Fibroblast of mammary gland (primary cell): ENCODE data around the gene ST13.
"Not testable (repeated sequence)": the region's sequence is repeated elsewhere in the genome, so short reads cannot be mapped to it uniquely, and the experiment has no call there.

Experiments used
- DNase-seq: peaks from one replicate; pipeline ENCODE4 v3.0.0-alpha.2; 2010; ENCODE audit warnings: low read depth
- H3K4me3 ChIP-seq: 2 replicates; pipeline ENCODE4 v1.5.1; 2011; ENCODE audit warnings: low read depth, mild to moderate bottlenecking, low read length, moderate library complexity; ENCODE audit not compliant: control insufficient read depth
- TF ChIP-seq, protein P1 (sequence below): conservative IDR thresholded peaks from 2 replicates; pipeline ENCODE4 v1.5.1; 2011; ENCODE audit warnings: low read depth, low read length, inconsistent platforms; ENCODE audit not compliant: control insufficient read depth, insufficient read depth

Gene ST13

DNA sequence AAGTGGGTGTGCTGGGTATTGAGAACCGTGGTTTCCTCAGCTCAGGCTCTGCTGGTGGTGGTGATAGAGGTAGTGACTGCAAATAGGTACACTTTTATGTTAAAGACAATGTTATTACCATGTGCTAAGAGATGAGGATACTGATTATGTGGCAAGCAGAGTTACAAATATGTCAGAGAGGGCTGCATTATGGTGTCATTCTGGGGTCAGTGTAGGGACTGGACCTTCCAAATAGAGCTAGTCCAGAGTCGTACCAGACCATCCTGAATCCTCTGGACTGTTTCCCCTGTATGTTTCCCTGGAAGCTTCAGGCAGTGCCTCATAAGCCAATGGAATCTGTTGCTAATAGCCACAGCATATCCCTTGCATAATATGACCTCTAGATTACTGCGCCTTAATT lies 5.6 kb upstream of the ST13 start, which contains the start of gene DNAJB7:
Gene DNAJB7, minus strand, starts transcription at position 101 of the 400 bp plus-strand sequence. CDS start 119 bp downstream, outside the sequence.
- no peak within 1 kb of the TSS for H3K4me3 ChIP-seq
- TF ChIP-seq, protein P1, sequence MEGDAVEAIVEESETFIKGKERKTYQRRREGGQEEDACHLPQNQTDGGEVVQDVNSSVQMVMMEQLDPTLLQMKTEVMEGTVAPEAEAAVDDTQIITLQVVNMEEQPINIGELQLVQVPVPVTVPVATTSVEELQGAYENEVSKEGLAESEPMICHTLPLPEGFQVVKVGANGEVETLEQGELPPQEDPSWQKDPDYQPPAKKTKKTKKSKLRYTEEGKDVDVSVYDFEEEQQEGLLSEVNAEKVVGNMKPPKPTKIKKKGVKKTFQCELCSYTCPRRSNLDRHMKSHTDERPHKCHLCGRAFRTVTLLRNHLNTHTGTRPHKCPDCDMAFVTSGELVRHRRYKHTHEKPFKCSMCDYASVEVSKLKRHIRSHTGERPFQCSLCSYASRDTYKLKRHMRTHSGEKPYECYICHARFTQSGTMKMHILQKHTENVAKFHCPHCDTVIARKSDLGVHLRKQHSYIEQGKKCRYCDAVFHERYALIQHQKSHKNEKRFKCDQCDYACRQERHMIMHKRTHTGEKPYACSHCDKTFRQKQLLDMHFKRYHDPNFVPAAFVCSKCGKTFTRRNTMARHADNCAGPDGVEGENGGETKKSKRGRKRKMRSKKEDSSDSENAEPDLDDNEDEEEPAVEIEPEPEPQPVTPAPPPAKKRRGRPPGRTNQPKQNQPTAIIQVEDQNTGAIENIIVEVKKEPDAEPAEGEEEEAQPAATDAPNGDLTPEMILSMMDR = no peak
- no peak for DNase-seq

DNA sequence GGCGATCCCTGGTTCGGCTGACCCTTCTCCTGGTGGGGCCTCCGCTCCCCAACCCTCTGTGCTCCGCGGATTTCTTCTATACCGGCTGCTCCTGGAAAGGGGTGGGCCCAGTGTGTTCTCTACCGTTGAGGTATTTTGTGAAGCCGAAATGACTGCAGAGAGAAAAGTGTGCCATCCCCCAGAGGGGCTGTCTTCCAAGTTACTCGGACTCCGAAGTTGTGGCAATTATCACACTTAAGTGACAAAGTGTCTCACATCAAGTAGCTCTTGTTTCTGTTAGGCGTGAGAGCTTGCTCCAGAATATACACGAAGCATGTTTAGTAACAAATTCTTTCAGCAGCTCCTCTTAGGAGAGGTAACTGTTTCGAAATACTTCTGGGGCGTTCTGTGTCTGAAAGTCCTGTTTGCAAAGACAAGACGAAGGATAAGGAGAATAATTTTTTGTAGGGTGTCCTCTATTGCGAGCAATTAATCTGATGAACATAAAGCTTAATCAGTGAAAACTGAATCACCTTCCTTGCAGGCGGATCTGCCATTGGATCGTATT lies 943 bp upstream of the ST13 start:
- peak overlapping the region; percentile 99 for H3K4me3 ChIP-seq
- TF ChIP-seq, protein P1 = no peak
- DNase-seq = no peak

DNA sequence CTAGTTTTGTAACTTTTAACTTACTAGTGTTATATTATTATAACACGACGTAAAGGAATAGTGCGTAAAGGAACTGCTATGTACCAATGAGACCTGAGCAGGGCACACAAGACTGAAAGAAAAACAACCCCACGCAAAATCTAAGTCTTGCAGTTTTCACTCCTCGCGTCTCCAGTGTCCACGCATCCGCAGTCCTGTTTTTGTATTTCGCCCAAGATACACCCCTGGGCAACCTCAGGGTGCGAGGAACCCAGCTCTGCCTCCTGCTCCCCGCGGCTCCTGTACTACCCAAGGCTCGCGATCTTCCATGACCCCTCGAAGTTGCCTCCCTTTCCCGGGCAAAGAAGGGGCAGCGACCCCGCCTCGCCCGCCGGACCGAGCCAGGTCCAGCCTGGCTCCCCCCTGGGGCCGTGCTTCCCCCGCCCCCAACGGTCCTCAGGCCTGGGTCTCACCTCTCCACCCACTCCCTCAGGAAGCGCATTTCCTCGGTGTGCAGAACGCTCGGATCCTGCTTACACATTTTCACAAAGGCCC lies 393 bp downstream of the ST13 start:
- TF ChIP-seq, protein P1 = no peak
- H3K4me3 ChIP-seq = peak overlapping the region; percentile 99
- peak; percentile 24 for DNase-seq

DNA sequence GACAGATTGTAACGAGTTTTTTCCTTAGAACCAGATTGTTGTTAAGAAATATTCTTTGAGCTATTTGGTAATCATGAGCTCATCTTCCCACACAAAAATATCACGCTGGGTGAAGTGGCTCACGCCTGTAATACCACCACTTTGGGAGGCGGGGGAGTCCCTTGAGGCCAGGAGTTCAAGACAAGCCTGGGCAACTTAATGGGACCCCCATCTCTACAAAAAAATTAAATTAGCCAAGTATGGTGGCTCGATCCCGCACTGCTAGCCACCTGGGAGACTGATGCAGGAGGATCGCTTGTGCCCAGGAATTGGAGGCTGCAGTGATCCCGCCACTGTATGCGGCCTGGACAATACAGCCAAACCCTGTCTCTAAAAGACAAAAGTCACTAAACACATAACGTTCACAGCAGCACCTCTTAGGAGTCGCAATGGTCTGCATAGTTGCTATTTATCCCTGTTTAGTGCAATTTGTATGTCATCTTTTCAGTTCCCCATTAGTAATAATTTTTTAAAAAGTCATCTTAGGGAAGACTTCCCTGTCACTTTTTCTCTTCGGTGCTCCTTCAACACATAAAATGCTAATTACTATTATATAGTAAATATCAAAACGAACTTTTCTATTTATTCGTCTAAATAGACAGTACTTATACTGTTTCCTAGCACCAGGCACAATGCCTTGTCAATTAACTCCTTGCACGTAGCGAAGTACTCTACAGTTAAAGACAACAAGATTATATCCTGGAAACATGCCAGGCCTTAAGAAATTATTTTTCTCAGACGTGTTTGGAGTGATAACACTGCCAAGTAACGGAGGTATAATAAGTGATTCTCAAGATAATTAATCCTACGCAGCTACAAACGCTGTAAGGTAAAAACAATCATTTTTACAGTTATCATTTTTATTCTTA lies 1.1 kb downstream of the ST13 start:
- peak overlapping the region; percentile 99 for H3K4me3 ChIP-seq
- DNase-seq = peak; percentile 63
- TF ChIP-seq, protein P1 = no peak

DNA sequence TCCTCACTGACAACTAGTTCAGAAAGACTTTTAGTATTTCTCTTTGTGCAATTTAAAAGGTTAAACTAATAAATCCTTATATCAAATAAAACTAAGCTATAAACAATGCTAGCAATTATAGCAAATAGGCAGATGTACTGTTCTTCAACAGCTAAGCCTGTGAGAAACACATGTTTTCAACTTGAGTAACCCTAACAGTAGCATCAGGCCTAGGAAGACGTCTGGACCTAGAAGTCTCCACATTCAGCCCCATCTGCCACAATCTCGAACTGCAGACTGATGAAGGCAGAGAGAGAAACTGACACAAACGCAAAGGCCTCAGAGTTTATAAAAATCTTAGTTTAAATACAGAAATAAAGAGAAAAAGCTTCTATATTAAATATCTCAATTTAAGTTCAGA lies 2.5 kb downstream of the ST13 start:
- peak overlapping the region; percentile 20 for H3K4me3 ChIP-seq
- DNase-seq = peak; percentile 40
- TF ChIP-seq, protein P1 = no peak

DNA sequence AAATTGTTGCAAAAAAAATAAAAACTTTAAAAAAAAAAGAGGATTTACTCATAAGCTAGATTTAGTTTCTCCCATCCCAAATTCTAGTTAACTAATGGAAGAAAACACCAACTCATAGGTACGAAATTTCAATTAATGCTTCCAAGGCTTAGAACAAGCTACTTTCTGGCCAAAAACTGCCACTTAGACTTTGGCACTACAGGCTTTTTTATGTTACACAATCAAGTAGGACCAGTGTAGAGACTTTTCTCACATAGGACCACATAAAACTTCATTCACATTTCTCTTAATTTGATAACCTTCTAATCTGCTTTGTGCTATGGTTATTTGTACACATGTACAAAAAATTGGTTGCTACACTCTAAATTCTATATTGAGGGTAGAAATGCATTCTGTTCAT lies 3.1 kb downstream of the ST13 start:
- H3K4me3 ChIP-seq = no peak overlapping the region
- TF ChIP-seq, protein P1 = no peak
- DNase-seq = no peak

DNA sequence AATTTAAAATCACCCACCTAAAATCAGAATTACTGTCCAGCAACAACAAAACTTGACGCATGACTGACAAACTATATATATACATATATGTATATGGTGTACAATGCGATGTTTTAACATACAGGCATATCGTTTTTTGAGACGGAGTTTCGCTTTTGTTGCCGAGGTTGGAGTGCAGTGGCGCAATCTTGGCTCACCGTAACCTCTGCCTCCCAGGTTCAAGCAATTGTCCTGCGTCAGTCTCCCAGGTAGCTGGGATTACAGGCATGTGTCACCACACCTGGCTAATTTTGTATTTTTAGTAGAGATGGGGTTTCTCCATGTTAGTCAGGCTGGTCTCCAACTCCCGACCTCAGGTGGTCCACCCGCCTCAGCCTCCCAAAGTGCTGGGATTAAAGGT lies 10.6 kb downstream of the ST13 start:
- DNase-seq, H3K4me3 ChIP-seq: not testable (repeated sequence)
